ENCODE measurements around the gene ATAD2B.

Gene ATAD2B

DNA sequence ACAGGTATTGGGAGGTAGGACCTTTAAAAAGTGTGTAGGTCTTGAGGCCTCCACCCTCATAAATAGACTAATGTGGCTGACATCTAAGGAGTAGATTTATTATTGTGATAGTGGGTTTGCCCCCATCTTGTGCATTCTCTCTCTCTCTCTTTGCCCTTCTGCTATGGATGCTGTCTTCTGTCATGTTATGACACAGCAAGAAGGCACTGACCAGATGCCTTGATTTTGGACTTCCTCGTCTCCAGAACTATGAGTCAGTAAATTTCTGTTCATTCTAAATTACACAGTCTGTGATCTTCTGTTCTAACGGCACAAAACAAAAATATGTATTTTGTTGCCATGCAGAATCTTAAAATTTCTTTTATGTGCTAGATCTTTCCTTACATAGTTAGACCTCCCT lies 66.9 kb downstream of the ATAD2B start:
- H3K4me3 ChIP-seq (ENCODE audit: low read depth, low read length) = no peak overlapping the region
- TF ChIP-seq CTCF (IDR thresholded peaks at IDR 0.05; ENCODE audit: borderline replicate concordance, insufficient read depth, low read depth, low read length) = no peak

DNA sequence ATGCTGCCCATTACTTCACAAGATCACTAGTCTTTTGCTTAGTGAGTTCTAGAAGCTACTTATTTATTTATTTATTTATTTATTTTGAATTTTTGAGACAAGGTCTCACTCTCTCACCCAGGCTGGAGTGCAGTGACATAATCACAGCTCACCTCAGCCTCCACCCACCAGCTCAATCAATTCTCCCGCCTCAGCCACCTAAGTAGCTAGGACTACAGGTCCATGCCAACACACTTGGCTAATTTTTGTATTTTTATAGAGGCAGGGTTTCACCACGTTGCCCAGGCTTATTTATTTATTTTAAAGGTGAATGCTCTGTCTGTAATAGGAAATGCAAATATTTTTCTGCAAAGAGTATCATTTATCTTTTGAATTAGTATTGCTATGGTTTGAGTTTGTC lies 67.7 kb downstream of the ATAD2B start:
- no peak for TF ChIP-seq CTCF (IDR thresholded peaks at IDR 0.05; ENCODE audit: borderline replicate concordance, insufficient read depth, low read depth, low read length)

GRCh38 chr2:23850564-23851256 lies 76.2 kb downstream of the ATAD2B start:
- no peak overlapping the region for H3K4me3 ChIP-seq (ENCODE audit: low read depth, low read length)
- no peak for TF ChIP-seq CTCF (IDR thresholded peaks at IDR 0.05; ENCODE audit: borderline replicate concordance, insufficient read depth, low read depth, low read length)

More for the DNA sequence above, 67.7 kb downstream of the ATAD2B start:
- no peak overlapping the region for H3K4me3 ChIP-seq (ENCODE audit: low read depth, low read length)

- no peak for TF ChIP-seq CTCF (IDR thresholded peaks at IDR 0.05; ENCODE audit: borderline replicate concordance, insufficient read depth, low read depth, low read length)
- no peak overlapping the region for H3K4me3 ChIP-seq (ENCODE audit: low read depth, low read length)
Measured at GRCh38 chr2:23844905-23845304, 82.0 kb downstream of the ATAD2B start.

- no peak overlapping the region for H3K4me3 ChIP-seq (ENCODE audit: low read depth, low read length)
- TF ChIP-seq CTCF (IDR thresholded peaks at IDR 0.05; ENCODE audit: borderline replicate concordance, insufficient read depth, low read depth, low read length) = no peak
Measured at GRCh38 chr2:23843051-23843976, 83.6 kb downstream of the ATAD2B start.

DNA sequence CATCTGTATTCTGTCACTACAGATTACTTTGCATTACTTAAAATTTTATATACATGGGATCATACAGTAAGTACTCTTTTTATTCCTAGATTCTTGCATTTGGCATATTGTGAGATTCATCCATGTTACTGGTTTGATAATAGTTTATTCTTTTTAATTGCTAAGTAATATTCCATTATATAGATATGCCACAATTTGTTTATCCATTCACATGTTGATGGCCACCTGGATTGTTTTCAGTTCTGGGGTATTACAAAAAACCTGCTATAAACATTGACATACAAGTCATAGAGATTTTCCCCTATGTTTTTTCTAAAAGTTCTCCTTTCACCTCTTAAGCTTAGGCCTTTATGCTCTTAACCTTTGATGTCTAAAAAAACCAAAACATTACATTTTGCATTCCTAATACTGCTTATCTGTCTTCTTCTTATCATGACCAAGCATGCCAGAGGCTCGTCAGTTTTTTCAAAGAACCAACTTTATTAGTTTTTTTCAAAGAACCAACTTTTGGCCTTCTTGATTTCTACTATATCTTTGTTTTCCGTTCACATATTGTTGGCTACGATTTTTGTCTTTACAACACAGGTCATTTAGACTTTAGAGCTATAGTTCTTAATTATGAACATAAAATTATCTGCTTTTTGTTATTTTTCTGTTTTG lies 86.9 kb downstream of the ATAD2B start:
- no peak overlapping the region for H3K4me3 ChIP-seq (ENCODE audit: low read depth, low read length)
- no peak for TF ChIP-seq CTCF (IDR thresholded peaks at IDR 0.05; ENCODE audit: borderline replicate concordance, insufficient read depth, low read depth, low read length)

All from GM12875 (cell line).